ENCODE data around the gene FAM131A. TPM values are rescaled to one million over a fixed set of nuclear protein-coding genes. Genes with fewer than 3 reads are reported as not detected.

Gene FAM131A
- total and polyA plus RNA-seq, 10 donors = 6.5 to 24.6 (median 14.3) TPM

- DNase-seq = no peak
- Histone ChIP-seq H3K36me3 (peaks cover under 1 to 61% (median 41%) of the 10 kb centered on the region in 6 donors), H3K4me3 (peak overlapping the region in 6 of 8 donors; percentile 16 to 91 (median 72)), H3K4me1 (peaks cover 20 to 77% (median 66%) of the 10 kb centered on the region in 6 donors), H3K27me3 (replicated peaks in 1 of 7) (no peaks in the 10 kb centered on the region), H3K9me3 (no peaks in the 10 kb centered on the region), H3K27ac (peak overlapping the region in 5 of 8 donors; percentile 91 to 99 (median 97))
- intact Hi-C loops (cut with DNase I; ENCODE audit: low total_unique reads) = loop anchor here (10.0 kb wide), 1 partner anchor 132 kb away; the partner anchor contains the start of gene ABCF3
- TF ChIP-seq CTCF (IDR thresholded peaks at IDR 0.05 in 8 of 11, conservative IDR thresholded peaks at IDR 0.05 in 3 of 11) (no peak), POLR2A (IDR thresholded peaks at IDR 0.05) (no peak), POLR2AphosphoS5 (IDR thresholded peaks at IDR 0.05) (no peak)
- 73 to 87% (median 82%) methylated on average over 7 of the region's 7 CpGs for WGBS, 5 donors
These were observed 20.6 kb upstream of the FAM131A start for GRCh38 chr3:184316792-184317191.

GRCh38 chr3:184317201-184317600, 20.2 kb upstream of the FAM131A start:
- H3K4me1 ChIP-seq = peaks cover 20 to 81% (median 67%) of the 10 kb centered on the region in 6 donors
- intact Hi-C loops (cut with DNase I; ENCODE audit: low total_unique reads) = loop anchor here (10.0 kb wide), 1 partner anchor 132 kb away; the partner anchor contains the start of gene ABCF3

GRCh38 chr3:184320104-184320445, 17.3 kb upstream of the FAM131A start:
- TF ChIP-seq CTCF (IDR thresholded peaks at IDR 0.05 in 8 of 11, conservative IDR thresholded peaks at IDR 0.05 in 3 of 11) (no peak), POLR2A (IDR thresholded peaks at IDR 0.05) (no peak), POLR2AphosphoS5 (IDR thresholded peaks at IDR 0.05) (peak; percentile 62 to 70 (median 70))
- Histone ChIP-seq H3K4me3 (peak overlapping the region in 3 of 8 donors; percentile 17 to 53 (median 24)), H3K36me3 (peaks cover 5 to 94% (median 73%) of the 10 kb centered on the region in 6 donors), H3K9me3 (no peaks in the 10 kb centered on the region), H3K27me3 (replicated peaks in 1 of 7) (no peaks in the 10 kb centered on the region), H3K27ac (peak overlapping the region in 7 of 8 donors; percentile 63 to 97 (median 84)), H3K4me1 (peaks cover 20 to 77% (median 63%) of the 10 kb centered on the region in 6 donors)
- 16 to 30% (median 22%) methylated on average over 2 to 4 of the region's 4 CpGs for WGBS, 5 donors
- intact Hi-C loops (cut with DNase I; ENCODE audit: low total_unique reads) = no loop called here
- peak; percentile 93 for DNase-seq

More at GRCh38 chr3:184317201-184317600, 20.2 kb upstream of the FAM131A start:
- Histone ChIP-seq H3K36me3 (peaks cover 5 to 65% (median 45%) of the 10 kb centered on the region in 6 donors), H3K27me3 (replicated peaks in 1 of 7) (no peaks in the 10 kb centered on the region), H3K27ac (peak overlapping the region in 4 of 8 donors; percentile 96 to 99 (median 97)), H3K9me3 (no peaks in the 10 kb centered on the region), H3K4me3 (peak overlapping the region in 5 of 8 donors; percentile 16 to 91 (median 74))
- peak; percentile 75 for DNase-seq
- WGBS, 5 donors = 53 to 60% (median 58%) methylated on average over 5 of the region's 5 CpGs
- TF ChIP-seq POLR2A (IDR thresholded peaks at IDR 0.05) (no peak), POLR2AphosphoS5 (IDR thresholded peaks at IDR 0.05) (no peak), CTCF (IDR thresholded peaks at IDR 0.05 in 8 of 11, conservative IDR thresholded peaks at IDR 0.05 in 3 of 11) (no peak)

- intact Hi-C loops (cut with DNase I; ENCODE audit: low total_unique reads) = no loop called here
- peak overlapping the region in 3 of 8 donors; percentile 55 to 97 (median 89) for H3K27ac ChIP-seq
These were observed 15.7 kb upstream of the FAM131A start for GRCh38 chr3:184321666-184322065.

More at GRCh38 chr3:184321666-184322065, 15.7 kb upstream of the FAM131A start:
- 76 to 93% (median 82%) methylated on average over 5 of the region's 5 CpGs for WGBS, 5 donors
- Histone ChIP-seq H3K4me3 (no peak overlapping the region), H3K9me3 (no peaks in the 10 kb centered on the region), H3K36me3 (peaks cover 5 to 100% (median 89%) of the 10 kb centered on the region in 6 donors), H3K27me3 (replicated peaks in 1 of 7) (no peaks in the 10 kb centered on the region), H3K4me1 (peaks cover 12 to 61% (median 47%) of the 10 kb centered on the region in 6 donors)
- DNase-seq = no peak
- no peak for TF ChIP-seq CTCF (IDR thresholded peaks at IDR 0.05 in 8 of 11, conservative IDR thresholded peaks at IDR 0.05 in 3 of 11)
- TF ChIP-seq POLR2AphosphoS5 (IDR thresholded peaks at IDR 0.05) = peak in 1 of 3 donors; percentile 57
- no peak for TF ChIP-seq POLR2A (IDR thresholded peaks at IDR 0.05)
